ENCODE results near the gene ZNF776. TPM values are rescaled to one million over a fixed set of nuclear protein-coding genes. Genes with fewer than 3 reads are reported as not detected.

Gene ZNF776
- total and polyA plus RNA-seq, 2 of the 13 experiments (the other 11 are each of a cell fraction or from before 2014, with no cell fraction given), result 7.6 to 16.9 TPM

DNA sequence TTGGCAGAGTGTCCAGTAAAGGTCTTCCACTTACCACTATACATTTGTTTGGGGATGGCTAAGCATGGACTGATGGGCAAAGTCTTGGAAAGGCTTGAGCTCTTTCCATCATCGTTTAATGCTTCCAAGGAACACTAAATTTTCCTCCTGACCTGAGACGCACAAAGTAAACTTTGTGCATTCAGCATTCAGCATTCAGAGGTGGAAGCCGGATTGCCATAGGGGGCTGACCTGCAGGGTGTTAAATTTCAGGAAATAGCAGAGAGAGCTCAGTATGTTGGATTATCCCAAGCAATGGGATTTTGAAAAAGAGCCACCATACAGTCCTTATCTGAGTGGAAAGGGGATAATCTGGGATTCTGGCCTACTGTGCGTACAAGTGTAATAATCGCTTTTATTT, 54.1 kb downstream of the ZNF776 start:
- 96% methylated on average over 5 of the region's 5 CpGs for WGBS (ENCODE audit: low lambda C conversion rate)
- Histone ChIP-seq H2AFZ (ENCODE audit: low read length) (no peak overlapping the region), H3K36me3 (replicated peaks in 1 of 2; ENCODE audit: control insufficient read depth in 1 of 2, insufficient read depth in 2 of 2, low read length in 2 of 2) (peaks cover 2 to 3% of the 10 kb centered on the region in 2 experiments; a peak in 2 of 5 replicates), H3K9ac (ENCODE audit: insufficient read depth, low read depth, low read length) (no peak overlapping the region), H4K20me1 (ENCODE audit: insufficient read depth, low read length) (no peaks in the 10 kb centered on the region), H3K27ac (ENCODE audit: extremely low read length, insufficient read depth, low read length) (no peak overlapping the region), H3K4me2 (ENCODE audit: low read depth, low read length) (no peak overlapping the region), H3K9me3 (ENCODE audit: low read length) (no peaks in the 10 kb centered on the region), H3K79me2 (ENCODE audit: insufficient read depth, low read length) (no peaks in the 10 kb centered on the region), H3K4me1 (ENCODE audit: insufficient read depth, low read length) (peaks cover 6% of the 10 kb centered on the region; the same call in 1 of the 2 replicates), H3K4me3 (replicated peaks in 1 of 3; ENCODE audit: insufficient read depth in 1 of 3, low read depth in 2 of 3, low read length in 3 of 3) (no peak overlapping the region), H3K27me3 (ENCODE audit: control insufficient read depth in 1 of 2, insufficient read depth in 2 of 2, low read length in 2 of 2) (no peaks in the 10 kb centered on the region)
- no peak for DNase-seq (ENCODE audit: low spot score)
- POLR2A ChIA-PET, result interaction anchor here (1.3 kb wide), 1 partner anchor 14 kb away, joined by 4 read pairs; the partner anchor contains the start of gene ZNF552
- no TSS peak for BruUV-seq (replicated peaks)
- in situ Hi-C loops (cut with HindIII; ENCODE audit: extremely low pct_ligation_motif_present, low pct_unique_long_range_greater_than_20kb), result no loop called here
- no peak for ATAC-seq
- no peak for FAIRE-seq
- CTCF ChIA-PET (ENCODE audit: low intra/inter-chr PET ratio, low total read pairs), result no interaction called here
- no peak for TF ChIP-seq ZNF260 (CRISPR knock-in tag; IDR thresholded peaks at IDR 0.05; ENCODE audit: borderline replicate concordance, low read depth)
- TF ChIP-seq TSC22D2 (CRISPR knock-in tag; IDR thresholded peaks at IDR 0.05; ENCODE audit: borderline replicate concordance), result no peak
- no peak for TF ChIP-seq ZNF761 (CRISPR knock-in tag; conservative IDR thresholded peaks at IDR 0.05)
- no peak for TF ChIP-seq ATM (IDR thresholded peaks at IDR 0.05; ENCODE audit: borderline replicate concordance)
- no peak for TF ChIP-seq NPAS2 (CRISPR knock-in tag; IDR thresholded peaks at IDR 0.05; ENCODE audit: borderline replicate concordance)
- no peak for TF ChIP-seq MAFK (conservative IDR thresholded peaks at IDR 0.05 in 1 of 2, IDR thresholded peaks at IDR 0.05 in 1 of 2; ENCODE audit: low read length in 2 of 2)
- no peak for TF ChIP-seq KIAA2018 (CRISPR knock-in tag; IDR thresholded peaks at IDR 0.05; ENCODE audit: borderline replicate concordance)
- no peak for TF ChIP-seq ZNF17 (CRISPR knock-in tag; IDR thresholded peaks at IDR 0.05)
- no peak for TF ChIP-seq HOXA3 (CRISPR knock-in tag; IDR thresholded peaks at IDR 0.05)
- TF ChIP-seq STAG1 (CRISPR knock-in tag; IDR thresholded peaks at IDR 0.05), result no peak
- intact Hi-C loops (cut with micrococcal nuclease; ENCODE audit: unreplicated experiment), result no loop called here
